Neural progenitor cell (in vitro differentiated cells): ENCODE measurements around the gene WFDC2. TPM values are rescaled to one million over a fixed set of nuclear protein-coding genes. Genes with fewer than 3 reads are reported as not detected.

ENCODE experiments used
- DNase-seq: peaks from one replicate; pipeline ENCODE4 v3.0.0-alpha.2; 2016; ENCODE audit warnings: low spot score
- H2AFZ ChIP-seq: fragments of 200-600 bp; sonication (generic); replicated peaks from 2 replicates; pipeline ENCODE4 v1.6.1; 2016; ENCODE audit warnings: antibody characterized with exemption
- H3F3A ChIP-seq: fragments of 200-600 bp; sonication (generic); 2 replicates; pipeline ENCODE4 v1.6.1; 2016; ENCODE audit warnings: antibody characterized with exemption, low read depth
- H3K27ac ChIP-seq: fragments of 200-600 bp; sonication (generic); 2 replicates; pipeline ENCODE4 v1.5.1; 2016; ENCODE audit warnings: mild to moderate bottlenecking
- H3K27me3 ChIP-seq: fragments of 200-600 bp; sonication (generic); 2 replicates; pipeline ENCODE4 v1.6.1; 2016; ENCODE audit warnings: mild to moderate bottlenecking, moderate library complexity
- H3K36me3 ChIP-seq: fragments of 200-600 bp; sonication (generic); 2 replicates; pipeline ENCODE4 v1.5.1; 2016
- H3K4me1 ChIP-seq: fragments of 200-600 bp; sonication (generic); 2 replicates; pipeline ENCODE4 v1.6.1; 2016; ENCODE audit warnings: mixed run types
- H3K4me2 ChIP-seq: fragments of 200-600 bp; sonication (generic); 2 replicates; pipeline ENCODE4 v1.6.1; 2016
- H3K4me3 ChIP-seq: fragments of 200-600 bp; sonication (generic); 2 replicates; pipeline ENCODE4 v1.5.1; 2016
- H3K79me2 ChIP-seq: fragments of 200-600 bp; sonication (generic); 2 replicates; pipeline ENCODE4 v1.6.1; 2016; ENCODE audit warnings: low read depth
- H3K9ac ChIP-seq: fragments of 200-600 bp; sonication (generic); 2 replicates; pipeline ENCODE4 v1.6.1; 2016
- H3K9me3 ChIP-seq: fragments of 200-600 bp; sonication (generic); 2 replicates; pipeline ENCODE4 v1.5.1; 2016; ENCODE audit warnings: low read depth
- H4K20me1 ChIP-seq: fragments of 200-600 bp; sonication (generic); 2 replicates; pipeline ENCODE4 v1.6.1; 2016; ENCODE audit warnings: low read depth
- H3K27ac Mint-ChIP-seq: 3 replicates; pipeline ENCODE4 v1.8.0; 2021; ENCODE audit warnings: mixed read lengths
- H3K27me3 Mint-ChIP-seq: 2 replicates; pipeline ENCODE4 v1.8.0; 2022; ENCODE audit warnings: low read depth, mild to moderate bottlenecking, inconsistent platforms, moderate library complexity, mixed read lengths; ENCODE audit not compliant: insufficient read depth
- H3K36me3 Mint-ChIP-seq: 3 replicates; pipeline ENCODE4 v1.8.0; 2021; ENCODE audit warnings: mixed read lengths
- H3K4me1 Mint-ChIP-seq: 3 replicates; pipeline ENCODE4 v1.8.0; 2021; ENCODE audit warnings: mixed read lengths
- H3K4me3 Mint-ChIP-seq: 3 replicates; pipeline ENCODE4 v1.8.0; 2021; ENCODE audit warnings: mild to moderate bottlenecking, moderate library complexity, mixed read lengths
- H3K9me3 Mint-ChIP-seq: 3 replicates; pipeline ENCODE4 v1.8.0; 2020; ENCODE audit warnings: mixed read lengths
- CTCF ChIP-seq: fragments of 200-600 bp; sonication (generic); IDR thresholded peaks from 2 replicates; pipeline ENCODE4 v1.5.1; 2017; ENCODE audit warnings: antibody characterized with exemption, mild to moderate bottlenecking
- EZH2 ChIP-seq: fragments of 200-600 bp; sonication (generic); IDR thresholded peaks from 2 replicates; pipeline ENCODE4 v1.6.1; 2017; ENCODE audit warnings: antibody characterized with exemption, mild to moderate bottlenecking, moderate library complexity
- EZH2phosphoT487 ChIP-seq: fragments of 200-600 bp; sonication (generic); IDR thresholded peaks from 2 replicates; pipeline ENCODE4 v1.6.1; 2017; ENCODE audit warnings: antibody characterized with exemption
- total RNA-seq: library from RNA; depleted of rRNA; stranded (reverse); fragments of >200 nt; gene quantifications from 2 replicates; pipeline ENCODE4 v1.2.3, GENCODE V29; 2015; ENCODE audit warnings: low replicate concordance

The WFDC2 gene
- total RNA-seq: 2.7 and 5.8 TPM in 2 replicates

GRCh38 chr20:45469336-45470261 is at the start of gene WFDC2:
Gene WFDC2 (plus strand): TSS chr20:45469753. CDS start chr20:45469782, 29 bp downstream.
- H3K36me3 Mint-ChIP-seq: no peaks in the 10 kb centered on the region
- peaks cover 17% of the 10 kb centered on the region for H3K27me3 Mint-ChIP-seq
- H3K9ac ChIP-seq: no peak within 1 kb of the TSS
- peak within 1 kb of the TSS; percentile 81 for H3K4me3 Mint-ChIP-seq
- no peaks in the 10 kb centered on the region for H3K79me2 ChIP-seq
- no peak within 1 kb of the TSS for H3K27ac ChIP-seq
- H3K27ac Mint-ChIP-seq: no peak within 1 kb of the TSS
- peak; percentile 69 for DNase-seq
- H3K9me3 ChIP-seq: no peaks in the 10 kb centered on the region
- no peaks in the 10 kb centered on the region for H3K4me1 ChIP-seq
- peaks cover 6% of the 10 kb centered on the region for H3F3A ChIP-seq
- peak within 1 kb of the TSS; percentile 54 for H3K4me3 ChIP-seq
- H3K4me2 ChIP-seq: peak within 1 kb of the TSS; percentile 93
- H2AFZ ChIP-seq: peak within 1 kb of the TSS; percentile 85
- no peaks in the 10 kb centered on the region for H3K36me3 ChIP-seq
- H3K9me3 Mint-ChIP-seq: peaks cover 6% of the 10 kb centered on the region
- H3K4me1 Mint-ChIP-seq: peaks cover 13% of the 10 kb centered on the region
- peaks cover 58% of the 10 kb centered on the region for H3K27me3 ChIP-seq
- peak; percentile 32 for TF ChIP-seq CTCF
- peak; percentile 37 for TF ChIP-seq EZH2
- TF ChIP-seq EZH2phosphoT487: no peak
- no peaks in the 10 kb centered on the region for H4K20me1 ChIP-seq

- no peak overlapping the region for H3K4me3 ChIP-seq
- no peak overlapping the region for H2AFZ ChIP-seq
- TF ChIP-seq EZH2phosphoT487 (no peak), EZH2 (no peak), CTCF (no peak)
- H3K27me3 ChIP-seq: no peaks in the 10 kb centered on the region
- Mint-ChIP-seq H3K27ac (no peak overlapping the region), H3K4me3 (peak overlapping the region; percentile 58), H3K9me3 (no peaks in the 10 kb centered on the region), H3K4me1 (peaks cover 12% of the 10 kb centered on the region), H3K27me3 (peaks cover 4% of the 10 kb centered on the region), H3K36me3 (peaks cover 14% of the 10 kb centered on the region)
- no peak overlapping the region for H3K27ac ChIP-seq
- no peaks in the 10 kb centered on the region for H3F3A ChIP-seq
- H4K20me1 ChIP-seq: no peaks in the 10 kb centered on the region
- H3K4me1 ChIP-seq: peaks cover 8% of the 10 kb centered on the region
- peaks cover 23% of the 10 kb centered on the region for H3K79me2 ChIP-seq
- no peak overlapping the region for H3K4me2 ChIP-seq
- DNase-seq: no peak
- no peaks in the 10 kb centered on the region for H3K36me3 ChIP-seq
- no peaks in the 10 kb centered on the region for H3K9me3 ChIP-seq
- H3K9ac ChIP-seq: no peak overlapping the region
Measured at GRCh38 chr20:45420125-45420524, 49.4 kb upstream of the WFDC2 start.

GRCh38 chr20:45423700-45424099 is 45.9 kb upstream of the WFDC2 start:
- Histone ChIP-seq H3K4me3 (no peak overlapping the region), H3F3A (no peaks in the 10 kb centered on the region), H3K27me3 (no peaks in the 10 kb centered on the region), H3K4me1 (no peaks in the 10 kb centered on the region), H3K9ac (no peak overlapping the region), H3K36me3 (no peaks in the 10 kb centered on the region), H3K9me3 (no peaks in the 10 kb centered on the region), H3K79me2 (no peaks in the 10 kb centered on the region), H3K4me2 (no peak overlapping the region), H4K20me1 (no peaks in the 10 kb centered on the region), H2AFZ (no peak overlapping the region), H3K27ac (no peak overlapping the region)
- Mint-ChIP-seq H3K4me1 (no peaks in the 10 kb centered on the region), H3K27me3 (peaks cover 6% of the 10 kb centered on the region), H3K27ac (no peak overlapping the region), H3K9me3 (no peaks in the 10 kb centered on the region), H3K4me3 (no peak overlapping the region), H3K36me3 (peaks cover 16% of the 10 kb centered on the region)
- TF ChIP-seq EZH2 (no peak), EZH2phosphoT487 (no peak), CTCF (no peak)
- DNase-seq: no peak
